SK-N-SH treated with all-trans-retinoic acid at 6 μM for 48 hours (cell line): ENCODE measurements around the gene IFT80.
A peak's percentile ranks its signal among the peaks of the same experiment; 100 is the strongest.

Source experiments
- ATAC-seq: fragments of 200-7000 bp; cut with Tn5 transposase; 3 replicates; pipeline ENCODE4 v1.9.1; 2020; ENCODE audit warnings: mild to moderate bottlenecking, moderate library complexity
- BACH2 ChIP-seq: fragments of 250-450 bp; sonication (Bioruptor Pico); IDR thresholded peaks from 2 replicates; pipeline ENCODE4 v1.9.0; 2021; ENCODE audit warnings: mild to moderate bottlenecking, borderline replicate concordance
- CREB5 ChIP-seq: fragments of 250-450 bp; sonication (Bioruptor Pico); IDR thresholded peaks from 2 replicates; pipeline ENCODE4 v1.5.1; 2020; ENCODE audit warnings: low read depth, mild to moderate bottlenecking, moderate library complexity
- CSDC2 ChIP-seq: fragments of 250-450 bp; sonication (Bioruptor Pico); IDR thresholded peaks from 2 replicates; pipeline ENCODE4 v1.5.0; 2020; ENCODE audit warnings: mild to moderate bottlenecking, moderate library complexity
- CSRNP3 ChIP-seq: fragments of 250-450 bp; sonication (Bioruptor Pico); IDR thresholded peaks from 2 replicates; pipeline ENCODE4 v1.5.1; 2021; ENCODE audit warnings: mild to moderate bottlenecking, moderate library complexity
- ESRRG ChIP-seq: fragments of 250-450 bp; sonication (Bioruptor Pico); IDR thresholded peaks from 2 replicates; pipeline ENCODE4 v1.6.1; 2021; ENCODE audit warnings: mild to moderate bottlenecking
- GLIS3 ChIP-seq: fragments of 250-450 bp; sonication (Bioruptor Pico); IDR thresholded peaks from 2 replicates; pipeline ENCODE4 v1.5.0; 2020; ENCODE audit warnings: mild to moderate bottlenecking, moderate library complexity
- ISL1 ChIP-seq: fragments of 250-450 bp; sonication (Bioruptor Pico); IDR thresholded peaks from 2 replicates; pipeline ENCODE4 v2.1.2; 2022; ENCODE audit warnings: mild to moderate bottlenecking, moderate library complexity
- OSR1 ChIP-seq: fragments of 250-450 bp; sonication (Bioruptor Pico); IDR thresholded peaks from 2 replicates; pipeline ENCODE4 v1.8.0; 2022; ENCODE audit warnings: moderate library complexity, mild to moderate bottlenecking, inconsistent platforms
- PATZ1 ChIP-seq: fragments of 250-450 bp; sonication (Bioruptor Pico); IDR thresholded peaks from 2 replicates; pipeline ENCODE4 v1.8.0; 2020; ENCODE audit warnings: mild to moderate bottlenecking, moderate library complexity, borderline replicate concordance
- PPARA ChIP-seq: fragments of 250-450 bp; sonication (Bioruptor Pico); IDR thresholded peaks from 2 replicates; pipeline ENCODE4 v1.5.0; 2020; ENCODE audit warnings: mild to moderate bottlenecking, borderline replicate concordance
- RARB ChIP-seq: fragments of 250-450 bp; sonication (Bioruptor Pico); IDR thresholded peaks from 2 replicates; pipeline ENCODE4 v1.8.0; 2021; ENCODE audit warnings: mild to moderate bottlenecking, moderate library complexity
- SNAI2 ChIP-seq: fragments of 250-450 bp; sonication (Bioruptor Pico); IDR thresholded peaks from 2 replicates; pipeline ENCODE4 v1.5.0; 2020; ENCODE audit warnings: mild to moderate bottlenecking, moderate library complexity
- TCF4 ChIP-seq: fragments of 250-450 bp; sonication (Bioruptor Pico); IDR thresholded peaks from 2 replicates; pipeline ENCODE4 v1.8.0; 2021; ENCODE audit warnings: mild to moderate bottlenecking, moderate library complexity, borderline replicate concordance
- TOX ChIP-seq: fragments of 250-450 bp; sonication (Bioruptor Pico); IDR thresholded peaks from 2 replicates; pipeline ENCODE4 v1.8.0; 2021; ENCODE audit warnings: mild to moderate bottlenecking, moderate library complexity, borderline replicate concordance
- TSHZ2 ChIP-seq: fragments of 250-450 bp; sonication (Bioruptor Pico); IDR thresholded peaks from 2 replicates; pipeline ENCODE4 v1.5.0; 2020; ENCODE audit warnings: mild to moderate bottlenecking, moderate library complexity
- ZC3H10 ChIP-seq: fragments of 250-450 bp; sonication (Bioruptor Pico); IDR thresholded peaks from 2 replicates; pipeline ENCODE4 v1.5.1; 2021; ENCODE audit warnings: mild to moderate bottlenecking, moderate library complexity
- ZFP3 ChIP-seq: fragments of 250-450 bp; sonication (Bioruptor Pico); IDR thresholded peaks from 2 replicates; pipeline ENCODE4 v1.5.0; 2020; ENCODE audit warnings: mild to moderate bottlenecking, moderate library complexity
- ZFP30 ChIP-seq: fragments of 450-650 bp; formaldehyde crosslinking; IDR thresholded peaks from 2 replicates; pipeline ENCODE4 v1.5.0; 2022; ENCODE audit warnings: mild to moderate bottlenecking, moderate library complexity
- ZNF565 ChIP-seq: fragments of 450-650 bp; formaldehyde crosslinking; conservative IDR thresholded peaks from 2 replicates; pipeline ENCODE4 v1.5.0; 2020; ENCODE audit warnings: low read depth, mild to moderate bottlenecking, moderate library complexity
- ZNF70 ChIP-seq: fragments of 450-650 bp; formaldehyde crosslinking; IDR thresholded peaks from 2 replicates; pipeline ENCODE4 v1.5.0; 2020; ENCODE audit warnings: mild to moderate bottlenecking, moderate library complexity
- ZNF8 ChIP-seq: fragments of 450-650 bp; formaldehyde crosslinking; IDR thresholded peaks from 2 replicates; pipeline ENCODE4 v1.5.0; 2020; ENCODE audit warnings: mild to moderate bottlenecking, moderate library complexity
- TF ChIP-seq, protein P1 (sequence below): fragments of 250-450 bp; sonication (Bioruptor Pico); IDR thresholded peaks from 2 replicates; pipeline ENCODE4 v1.8.0; 2021; ENCODE audit warnings: low read depth, mild to moderate bottlenecking, moderate library complexity, borderline replicate concordance

The IFT80 gene

GRCh38 chr3:160226026-160226907 is 172.8 kb downstream of the IFT80 start (continued):
- TF ChIP-seq PATZ1 (CRISPR knock-in tag) = no peak
- TF ChIP-seq ZFP30 (CRISPR knock-in tag) = no peak
- TF ChIP-seq SNAI2 (CRISPR knock-in tag) = no peak
- TF ChIP-seq CSRNP3 = no peak
- TF ChIP-seq ISL1 (CRISPR knock-in tag) = no peak
- TF ChIP-seq BACH2 (CRISPR knock-in tag) = no peak
- no peak for TF ChIP-seq RARB (CRISPR knock-in tag)

- peak; percentile 84 for ATAC-seq
- TF ChIP-seq TSHZ2 (CRISPR knock-in tag) = no peak
- no peak for TF ChIP-seq SNAI2 (CRISPR knock-in tag)
- no peak for TF ChIP-seq ZFP3 (CRISPR knock-in tag)
- no peak for TF ChIP-seq ISL1 (CRISPR knock-in tag)
- TF ChIP-seq TCF4 (CRISPR knock-in tag) = no peak
- no peak for TF ChIP-seq ZNF565
- no peak for TF ChIP-seq OSR1
- no peak for TF ChIP-seq ESRRG (CRISPR knock-in tag)
- TF ChIP-seq CREB5 (CRISPR knock-in tag) = no peak
- TF ChIP-seq ZFP30 (CRISPR knock-in tag) = no peak
- TF ChIP-seq TOX (CRISPR knock-in tag) = no peak
- TF ChIP-seq PPARA (CRISPR knock-in tag) = no peak
- TF ChIP-seq CSDC2 = no peak
- no peak for TF ChIP-seq ZC3H10
- no peak for TF ChIP-seq RARB (CRISPR knock-in tag)
- no peak for TF ChIP-seq GLIS3 (CRISPR knock-in tag)
- no peak for TF ChIP-seq ZNF70
- no peak for TF ChIP-seq ZNF8 (CRISPR knock-in tag)
- TF ChIP-seq, protein P1, sequence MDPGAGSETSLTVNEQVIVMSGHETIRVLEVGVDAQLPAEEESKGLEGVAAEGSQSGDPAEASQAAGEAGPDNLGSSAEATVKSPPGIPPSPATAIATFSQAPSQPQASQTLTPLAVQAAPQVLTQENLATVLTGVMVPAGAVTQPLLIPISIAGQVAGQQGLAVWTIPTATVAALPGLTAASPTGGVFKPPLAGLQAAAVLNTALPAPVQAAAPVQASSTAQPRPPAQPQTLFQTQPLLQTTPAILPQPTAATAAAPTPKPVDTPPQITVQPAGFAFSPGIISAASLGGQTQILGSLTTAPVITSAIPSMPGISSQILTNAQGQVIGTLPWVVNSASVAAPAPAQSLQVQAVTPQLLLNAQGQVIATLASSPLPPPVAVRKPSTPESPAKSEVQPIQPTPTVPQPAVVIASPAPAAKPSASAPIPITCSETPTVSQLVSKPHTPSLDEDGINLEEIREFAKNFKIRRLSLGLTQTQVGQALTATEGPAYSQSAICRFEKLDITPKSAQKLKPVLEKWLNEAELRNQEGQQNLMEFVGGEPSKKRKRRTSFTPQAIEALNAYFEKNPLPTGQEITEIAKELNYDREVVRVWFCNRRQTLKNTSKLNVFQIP = no peak
Measured at GRCh38 chr3:160225176-160226025, 173.6 kb downstream of the IFT80 start, which contains the start of gene C3orf80. TSS of gene C3orf80 (plus strand) at chr3:160225422. CDS start at chr3:160225636, 214 bp downstream.
